GM19239 (cell line): Measurements from ENCODE around the gene LEF1.
A peak's percentile ranks its signal among the peaks of the same experiment; 100 is the strongest.

Experiments
- DNase-seq: peaks from one replicate; pipeline ENCODE4 v3.0.0; 2011; ENCODE audit warnings: low spot score; ENCODE audit not compliant: insufficient read length
- FAIRE-seq: peaks from 2 replicates; lab custom pipeline; 2011; peaks lifted over from hg19 to GRCh38; lab: Jason Lieb, UNC

LEF1 gene

GRCh38 chr4:108116423-108117168 is 52.1 kb downstream of the LEF1 start:
- FAIRE-seq: no peak
- no peak for DNase-seq

- DNase-seq (no peak), FAIRE-seq (no peak)
Measured at GRCh38 chr4:108115168-108115526, 53.6 kb downstream of the LEF1 start.

DNA sequence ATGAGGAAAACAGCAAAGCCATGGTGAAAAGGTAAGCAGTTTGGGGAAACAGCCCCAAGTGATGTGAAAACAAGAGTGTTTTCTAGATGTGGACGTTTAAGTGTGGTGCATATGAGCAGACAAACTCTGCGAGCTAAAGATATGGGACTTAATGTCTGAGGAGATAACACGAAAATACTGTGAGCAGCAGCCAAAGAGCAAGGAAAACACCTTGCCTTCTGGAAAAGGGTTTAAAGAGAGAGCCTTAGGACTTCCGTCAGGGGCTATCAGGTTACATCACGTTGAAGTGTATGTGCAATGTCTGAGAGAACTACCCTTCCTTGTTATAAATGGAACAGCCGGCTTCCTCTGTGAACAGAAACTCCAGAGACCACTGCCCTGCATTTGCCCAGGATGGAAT is 54.2 kb downstream of the LEF1 start:
- no peak for FAIRE-seq

DNA sequence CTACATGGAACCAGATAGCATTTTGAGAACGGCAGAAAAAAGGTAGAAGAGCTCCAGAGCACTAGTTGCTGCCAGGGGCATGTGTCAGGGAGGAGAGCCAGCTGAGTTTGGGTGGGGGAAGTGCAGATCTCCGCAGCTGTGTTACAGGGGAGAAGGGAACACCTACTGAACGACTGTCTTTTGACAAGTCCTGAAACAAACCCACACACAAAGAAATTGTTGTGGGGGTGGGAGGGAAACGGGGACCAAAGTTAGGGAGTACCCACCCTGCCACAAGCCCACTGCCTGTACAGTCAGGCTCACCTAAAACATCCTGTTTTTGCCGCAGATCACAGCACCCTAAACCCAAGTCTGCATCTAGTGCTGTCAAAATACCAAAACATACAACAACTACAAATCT is 55.5 kb downstream of the LEF1 start:
- DNase-seq (no peak), FAIRE-seq (peak; percentile 26)

More for the DNA sequence above, 54.2 kb downstream of the LEF1 start:
- DNase-seq: no peak

DNA sequence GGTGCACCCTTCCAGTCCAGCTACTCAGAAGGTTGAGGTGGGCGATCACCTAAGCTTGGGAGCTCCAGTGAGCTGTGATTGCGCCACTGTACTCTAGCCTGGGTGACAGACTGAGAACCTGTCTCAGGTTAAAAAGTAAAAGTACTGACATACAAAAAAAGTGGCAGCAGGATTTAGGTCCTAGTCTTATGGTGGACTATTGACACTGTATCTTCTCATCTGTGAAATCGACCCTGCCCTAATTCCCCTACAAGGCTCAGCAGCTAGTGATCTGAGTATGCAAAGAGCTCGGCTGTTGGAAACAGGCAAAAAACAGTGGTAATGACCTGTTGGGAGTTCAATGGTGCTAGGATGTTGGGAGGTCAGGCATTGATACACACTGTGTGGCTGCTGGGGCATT is 57.0 kb downstream of the LEF1 start:
- DNase-seq (no peak), FAIRE-seq (no peak)

- no peak for DNase-seq
- FAIRE-seq: no peak
Measured at GRCh38 chr4:108110450-108110849, 58.3 kb downstream of the LEF1 start.

GRCh38 chr4:108109997-108110416 is 58.7 kb downstream of the LEF1 start:
- peak; percentile 81 for FAIRE-seq
- DNase-seq: no peak

- DNase-seq (no peak), FAIRE-seq (no peak)
Measured at GRCh38 chr4:108109111-108109510, 59.6 kb downstream of the LEF1 start.

GRCh38 chr4:108107729-108108382 is 60.9 kb downstream of the LEF1 start:
- DNase-seq (no peak), FAIRE-seq (peak; percentile 45)

- DNase-seq: no peak
- no peak for FAIRE-seq
Measured at GRCh38 chr4:108107101-108107500, 61.6 kb downstream of the LEF1 start.

- DNase-seq: no peak
- peak; percentile 51 for FAIRE-seq
Measured at GRCh38 chr4:108106186-108106585, 62.5 kb downstream of the LEF1 start.

- FAIRE-seq (no peak), DNase-seq (no peak)
Measured at GRCh38 chr4:108103099-108103862, 65.5 kb downstream of the LEF1 start.

GRCh38 chr4:108100827-108101226 is 67.9 kb downstream of the LEF1 start:
- FAIRE-seq (peak; percentile 14), DNase-seq (no peak)

- FAIRE-seq (no peak), DNase-seq (no peak)
Measured at GRCh38 chr4:108099838-108100237, 68.9 kb downstream of the LEF1 start.

- DNase-seq: no peak
- no peak for FAIRE-seq
Measured at GRCh38 chr4:108097990-108098553, 70.7 kb downstream of the LEF1 start.

GRCh38 chr4:108094923-108095482 is 73.7 kb downstream of the LEF1 start:
- DNase-seq (no peak), FAIRE-seq (no peak)

DNA sequence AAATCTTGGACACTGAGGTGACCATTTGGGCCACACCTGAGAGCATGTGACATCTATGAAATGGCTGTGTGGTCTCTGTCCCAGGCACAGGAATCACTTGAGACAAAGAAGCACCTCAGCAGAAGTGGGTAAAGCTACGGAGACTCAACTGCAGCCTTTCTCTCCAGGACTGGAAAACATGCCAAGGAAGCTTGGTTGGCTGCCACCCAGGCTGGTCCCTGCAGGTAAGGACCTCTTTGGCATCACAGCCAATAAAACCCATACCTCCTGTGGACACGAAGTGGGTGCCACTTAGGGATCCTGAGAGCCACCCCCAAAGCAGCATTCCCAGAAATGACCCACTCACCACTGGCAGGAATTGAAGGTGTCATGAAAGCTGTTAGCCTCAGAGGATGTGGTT is 74.6 kb downstream of the LEF1 start:
- FAIRE-seq: no peak
- no peak for DNase-seq

GRCh38 chr4:108092288-108092687 is 76.4 kb downstream of the LEF1 start:
- DNase-seq: no peak
- FAIRE-seq: no peak

DNA sequence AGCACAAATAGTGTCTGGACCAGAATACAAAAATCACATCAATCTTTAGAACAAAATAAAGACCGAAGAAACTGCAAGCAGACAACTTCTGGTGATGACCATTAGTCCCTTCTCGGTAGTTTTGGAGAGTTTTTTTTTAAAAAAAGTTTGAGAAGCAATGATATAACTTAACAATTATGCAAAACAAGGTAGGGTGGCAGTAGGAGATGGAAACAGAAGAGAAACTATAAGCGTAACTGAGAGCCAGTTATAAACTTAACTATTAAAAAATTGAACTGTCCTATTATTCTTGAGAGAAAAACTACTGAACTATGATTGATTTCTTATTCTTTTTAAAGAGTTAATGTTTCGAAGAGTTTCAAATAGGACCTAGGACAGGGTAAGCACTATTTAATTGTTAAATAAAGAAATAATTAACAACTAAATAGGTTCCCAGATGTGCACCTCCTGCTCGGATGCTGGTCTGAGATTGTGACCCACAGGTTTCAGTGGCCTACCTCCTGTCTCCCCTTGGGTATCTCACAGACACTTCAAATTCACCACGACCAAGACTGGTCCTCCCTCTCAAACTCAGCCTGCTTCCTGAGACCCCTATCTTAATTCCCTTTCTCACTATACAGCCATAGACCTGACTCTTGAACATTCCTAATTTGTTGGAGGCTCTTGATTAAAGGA is 81.3 kb downstream of the LEF1 start:
- no peak for DNase-seq

DNA sequence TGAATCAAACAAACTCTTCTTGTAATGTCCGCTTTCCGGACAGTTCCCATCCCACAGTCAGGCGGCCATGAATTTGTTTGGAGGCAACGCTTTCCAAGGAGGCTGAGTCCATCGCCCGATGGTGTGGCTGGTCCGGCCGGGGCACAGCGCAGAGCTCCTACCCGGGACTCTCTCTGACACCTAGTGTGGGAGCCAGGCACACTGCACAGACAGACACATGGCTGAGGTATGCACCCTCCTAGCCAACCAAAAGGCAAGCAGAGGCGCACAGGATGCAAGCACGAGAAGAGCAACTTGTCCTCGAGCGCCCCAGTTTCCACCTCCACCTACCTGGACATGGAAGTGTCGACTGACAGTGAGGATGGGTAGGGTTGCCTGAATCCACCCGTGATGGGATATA is 87.5 kb downstream of the LEF1 start:
- DNase-seq: no peak
- FAIRE-seq: no peak

More for the DNA sequence above, 81.3 kb downstream of the LEF1 start:
- FAIRE-seq: no peak
